ENCODE results near the gene HEATR9. TPM values are rescaled to one million over a fixed set of nuclear protein-coding genes. Genes with fewer than 3 reads are reported as not detected.

Gene HEATR9
- polyA plus RNA-seq, 1 of the 3 experiments (the other 2 are of a cell fraction): not detected

DNA sequence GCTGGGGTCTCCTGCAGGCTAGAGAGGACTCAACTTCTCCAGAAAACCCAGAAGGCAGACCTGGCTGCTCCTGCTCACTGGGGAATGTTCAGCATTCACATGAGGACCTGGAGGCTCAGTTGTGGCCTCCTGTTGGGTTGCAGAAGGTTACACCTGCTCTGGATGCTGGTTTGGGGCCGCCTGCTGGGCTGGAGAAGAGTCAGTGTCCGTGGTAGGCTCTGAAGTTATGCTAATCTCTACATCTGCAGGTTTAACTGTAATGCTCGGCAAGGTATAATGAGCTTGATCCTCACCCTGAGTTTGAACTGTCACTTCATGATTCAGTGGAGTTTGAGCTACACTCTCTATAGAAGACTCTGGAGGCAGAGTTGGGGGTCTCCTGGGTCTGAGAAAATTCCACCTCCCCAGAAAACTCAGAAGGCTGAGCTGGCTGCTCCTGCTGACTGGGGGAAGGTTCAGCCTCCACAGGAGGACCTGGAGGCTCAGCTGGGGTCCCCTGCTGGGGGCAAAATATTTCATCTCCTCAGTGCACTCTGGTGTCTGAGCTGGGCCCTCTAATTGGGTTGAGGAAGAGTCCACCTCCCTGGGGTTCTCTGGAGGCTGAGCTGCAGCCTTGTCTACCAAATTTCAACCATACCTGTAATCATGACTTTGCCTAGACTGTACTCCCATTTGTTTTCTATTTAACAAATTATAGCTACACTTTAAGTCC is 38.4 kb upstream of the HEATR9 start:
- H3K27ac ChIP-seq (ENCODE audit: low read depth in 2 of 2, low read length in 1 of 2): no peak overlapping the region
- no peak overlapping the region for H2AFZ ChIP-seq (ENCODE audit: low read depth)
- POLR2A ChIA-PET: no interaction called here
- H3K9ac ChIP-seq: no peak overlapping the region
- H3F3A ChIP-seq (replicated peaks; ENCODE audit: insufficient read depth): no peaks in the 10 kb centered on the region
- no peak overlapping the region for H3K4me2 ChIP-seq
- H4K20me1 ChIP-seq (ENCODE audit: insufficient read depth): no peaks in the 10 kb centered on the region
- H3K9me3 ChIP-seq: no peaks in the 10 kb centered on the region
- CTCF ChIA-PET: no interaction called here
- no peaks in the 10 kb centered on the region for H3K4me1 ChIP-seq (ENCODE audit: control insufficient read depth in 1 of 2, insufficient read depth in 2 of 2, low read depth in 1 of 2, low read length in 1 of 2)
- WGBS (ENCODE audit: low lambda C conversion rate): 20% methylated on average over 1 of the region's 3 CpGs
- no peaks in the 10 kb centered on the region for H3K9me2 ChIP-seq
- H3K79me2 ChIP-seq (ENCODE audit: insufficient read depth): no peaks in the 10 kb centered on the region
- H3K27me3 ChIP-seq (ENCODE audit: insufficient read depth): no peaks in the 10 kb centered on the region; the same call in 1 of the 2 replicates
- TF ChIP-seq, protein P1, sequence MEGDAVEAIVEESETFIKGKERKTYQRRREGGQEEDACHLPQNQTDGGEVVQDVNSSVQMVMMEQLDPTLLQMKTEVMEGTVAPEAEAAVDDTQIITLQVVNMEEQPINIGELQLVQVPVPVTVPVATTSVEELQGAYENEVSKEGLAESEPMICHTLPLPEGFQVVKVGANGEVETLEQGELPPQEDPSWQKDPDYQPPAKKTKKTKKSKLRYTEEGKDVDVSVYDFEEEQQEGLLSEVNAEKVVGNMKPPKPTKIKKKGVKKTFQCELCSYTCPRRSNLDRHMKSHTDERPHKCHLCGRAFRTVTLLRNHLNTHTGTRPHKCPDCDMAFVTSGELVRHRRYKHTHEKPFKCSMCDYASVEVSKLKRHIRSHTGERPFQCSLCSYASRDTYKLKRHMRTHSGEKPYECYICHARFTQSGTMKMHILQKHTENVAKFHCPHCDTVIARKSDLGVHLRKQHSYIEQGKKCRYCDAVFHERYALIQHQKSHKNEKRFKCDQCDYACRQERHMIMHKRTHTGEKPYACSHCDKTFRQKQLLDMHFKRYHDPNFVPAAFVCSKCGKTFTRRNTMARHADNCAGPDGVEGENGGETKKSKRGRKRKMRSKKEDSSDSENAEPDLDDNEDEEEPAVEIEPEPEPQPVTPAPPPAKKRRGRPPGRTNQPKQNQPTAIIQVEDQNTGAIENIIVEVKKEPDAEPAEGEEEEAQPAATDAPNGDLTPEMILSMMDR (IDR thresholded peaks at IDR 0.05): no peak
- TF ChIP-seq USF1 (IDR thresholded peaks at IDR 0.05; ENCODE audit: borderline replicate concordance, low read depth) (no peak), MXI1 (IDR thresholded peaks at IDR 0.05; ENCODE audit: low read depth, low read length) (no peak)
- no peak for DNase-seq
- no peak overlapping the region for H3K4me3 ChIP-seq (ENCODE audit: low read depth in 2 of 2, low read length in 1 of 2)
- no peaks in the 10 kb centered on the region for H3K36me3 ChIP-seq (replicated peaks in 1 of 2; ENCODE audit: control insufficient read depth in 1 of 2, insufficient read depth in 2 of 2, low read length in 1 of 2)

GRCh38 chr17:35906191-35906925 is 37.7 kb upstream of the HEATR9 start:
- no peak overlapping the region for H3K9ac ChIP-seq

More at GRCh38 chr17:35906191-35906925, 37.7 kb upstream of the HEATR9 start:
- no peaks in the 10 kb centered on the region for H4K20me1 ChIP-seq (ENCODE audit: insufficient read depth)
- CTCF ChIA-PET: no interaction called here
- no peaks in the 10 kb centered on the region for H3K9me2 ChIP-seq
- WGBS (ENCODE audit: low lambda C conversion rate): 38% methylated on average over 5 of the region's 5 CpGs
- H3K4me2 ChIP-seq: no peak overlapping the region
- H3K79me2 ChIP-seq (ENCODE audit: insufficient read depth): no peaks in the 10 kb centered on the region
- H3K4me3 ChIP-seq (ENCODE audit: low read depth in 2 of 2, low read length in 1 of 2): no peak overlapping the region
- H2AFZ ChIP-seq (ENCODE audit: low read depth): no peak overlapping the region
- no peaks in the 10 kb centered on the region for H3F3A ChIP-seq (replicated peaks; ENCODE audit: insufficient read depth)
- H3K4me1 ChIP-seq (ENCODE audit: control insufficient read depth in 1 of 2, insufficient read depth in 2 of 2, low read depth in 1 of 2, low read length in 1 of 2): no peaks in the 10 kb centered on the region
- DNase-seq: no peak
- TF ChIP-seq EP300 (IDR thresholded peaks at IDR 0.05; ENCODE audit: borderline replicate concordance in 1 of 2, low read depth in 1 of 2, low read length in 1 of 2): no peak
- TF ChIP-seq USF1 (IDR thresholded peaks at IDR 0.05; ENCODE audit: borderline replicate concordance, low read depth): no peak
- TF ChIP-seq GABPA (IDR thresholded peaks at IDR 0.05; ENCODE audit: low read depth): no peak
- TF ChIP-seq MEF2A (IDR thresholded peaks at IDR 0.05; ENCODE audit: borderline replicate concordance, low read depth): no peak
- TF ChIP-seq POLR2AphosphoS5 (IDR thresholded peaks at IDR 0.05; ENCODE audit: low read depth, low read length): no peak
- TF ChIP-seq NFIC (IDR thresholded peaks at IDR 0.05; ENCODE audit: borderline replicate concordance): no peak
- TF ChIP-seq PBX3 (IDR thresholded peaks at IDR 0.05): no peak
- no peak for TF ChIP-seq YY1 (IDR thresholded peaks at IDR 0.05; ENCODE audit: low read depth)
- H3K27ac ChIP-seq (ENCODE audit: low read depth in 2 of 2, low read length in 1 of 2): no peak overlapping the region
- no peaks in the 10 kb centered on the region for H3K36me3 ChIP-seq (replicated peaks in 1 of 2; ENCODE audit: control insufficient read depth in 1 of 2, insufficient read depth in 2 of 2, low read length in 1 of 2)
- POLR2A ChIA-PET: no interaction called here
- no peaks in the 10 kb centered on the region; the same call in 1 of the 2 replicates for H3K27me3 ChIP-seq (ENCODE audit: insufficient read depth)
- H3K9me3 ChIP-seq: no peaks in the 10 kb centered on the region
